Measurements from ENCODE around the gene TRABD2B.

Gene TRABD2B

GRCh38 chr1:47712596-47713299, 284.4 kb downstream of the TRABD2B start:
- DNase-seq = no peak

GRCh38 chr1:47711848-47712492, 285.2 kb downstream of the TRABD2B start:
- no peak for DNase-seq

GRCh38 chr1:47711184-47711847, 285.9 kb downstream of the TRABD2B start:
- no peak for DNase-seq

Measured in hippocampal formation (tissue), 2 donors.